Measurements from ENCODE around the gene ADGRG6. TPM values are rescaled to one million over a fixed set of nuclear protein-coding genes. Genes with fewer than 3 reads are reported as not detected.

The ADGRG6 gene
- total RNA-seq, 1 experiment from 2014 or later = 98.7 TPM

DNA sequence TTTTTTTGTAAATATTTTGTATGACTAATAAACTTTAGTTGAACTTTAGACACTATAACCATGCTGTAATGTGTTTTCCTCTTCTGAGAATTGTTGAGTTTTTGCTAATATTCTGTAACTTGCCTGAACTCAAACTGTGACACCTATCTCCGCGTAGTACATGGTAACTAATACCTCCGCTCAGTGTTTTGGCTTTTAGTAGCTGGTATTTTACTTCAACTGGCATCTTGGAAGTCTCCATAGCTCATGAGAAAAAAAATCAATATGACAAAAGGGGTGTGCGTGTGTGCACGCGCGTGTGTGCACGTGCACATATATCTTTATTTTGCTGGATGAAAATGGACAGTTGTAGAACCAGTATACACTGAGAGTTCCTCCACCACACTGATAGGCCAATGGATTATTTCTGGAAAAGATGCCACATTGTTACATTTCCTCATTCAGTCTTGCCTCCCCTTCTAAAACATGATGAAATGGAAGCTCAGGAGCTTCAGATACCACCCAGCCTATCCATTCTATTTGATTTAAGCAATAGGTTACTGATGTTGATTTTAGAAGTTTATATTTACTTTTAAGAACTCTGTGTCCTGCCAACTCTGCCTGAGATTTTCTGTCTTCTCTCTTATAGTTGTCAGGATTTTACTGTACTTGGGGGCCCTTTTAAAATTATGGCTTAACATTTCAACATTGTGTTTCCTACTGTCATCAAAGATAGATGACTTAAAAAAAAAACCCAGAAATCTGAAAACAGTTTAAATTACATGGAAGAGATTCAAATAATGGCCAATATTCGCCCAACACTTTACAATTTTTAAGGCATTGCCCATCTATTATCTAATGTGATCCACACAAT, 16.3 kb upstream of the ADGRG6 start:
- peaks cover 7% of the 10 kb centered on the region for H3K36me3 Mint-ChIP-seq (ENCODE audit: insufficient read depth, unreplicated experiment)
- H3K27ac Mint-ChIP-seq (ENCODE audit: unreplicated experiment) = no peak overlapping the region
- POLR2A ChIA-PET = no interaction called here
- no peaks in the 10 kb centered on the region for H3K27me3 ChIP-seq (replicated peaks; ENCODE audit: control insufficient read depth, insufficient read depth, low read length)
- peaks cover 7% of the 10 kb centered on the region for H3K4me1 Mint-ChIP-seq (ENCODE audit: low read depth, unreplicated experiment)
- no peak for DNase-seq
- intact Hi-C loops (cut with micrococcal nuclease; ENCODE audit: unreplicated experiment) = no loop called here
- H3K27me3 Mint-ChIP-seq (ENCODE audit: insufficient read depth, unreplicated experiment) = no peaks in the 10 kb centered on the region
- no peaks in the 10 kb centered on the region for H3K36me3 ChIP-seq (ENCODE audit: control insufficient read depth, insufficient read depth, low read length)
- CTCF ChIA-PET = no interaction called here
- no TSS peak for BruUV-seq (replicated peaks)
- no peaks in the 10 kb centered on the region for H3K9me3 ChIP-seq
- H3K4me1 ChIP-seq = peaks cover 2% of the 10 kb centered on the region
- TF ChIP-seq CTCF (IDR thresholded peaks at IDR 0.05; ENCODE audit: insufficient read depth in 1 of 2, low read depth in 1 of 2, low read length in 1 of 2, severe bottlenecking in 1 of 2, unreplicated experiment in 1 of 2) = no peak
- no peak overlapping the region for H3K4me3 Mint-ChIP-seq (ENCODE audit: unreplicated experiment)
- no peak overlapping the region for H3K4me3 ChIP-seq (ENCODE audit: low read depth, low read length)
- no peaks in the 10 kb centered on the region for H3K9me3 Mint-ChIP-seq (ENCODE audit: unreplicated experiment)

DNA sequence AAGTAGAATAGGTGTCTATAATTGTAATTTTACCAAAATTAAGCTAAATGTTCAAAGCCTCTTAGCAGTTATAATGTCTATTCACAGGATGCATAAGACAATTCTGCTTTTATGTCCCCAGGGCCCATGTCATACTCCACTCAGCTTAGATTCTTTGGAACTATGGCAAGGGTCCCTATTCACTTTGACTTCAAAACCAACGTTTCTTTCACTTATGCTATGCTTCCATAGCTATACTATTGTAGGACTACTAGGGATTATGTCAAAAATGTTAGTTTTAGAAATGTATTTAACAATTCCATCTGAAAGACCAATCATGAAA, 15.8 kb upstream of the ADGRG6 start:
- Mint-ChIP-seq H3K27me3 (ENCODE audit: insufficient read depth, unreplicated experiment) (no peaks in the 10 kb centered on the region), H3K4me3 (ENCODE audit: unreplicated experiment) (no peak overlapping the region), H3K4me1 (ENCODE audit: low read depth, unreplicated experiment) (peaks cover 9% of the 10 kb centered on the region), H3K27ac (ENCODE audit: unreplicated experiment) (no peak overlapping the region), H3K36me3 (ENCODE audit: insufficient read depth, unreplicated experiment) (peaks cover 7% of the 10 kb centered on the region), H3K9me3 (ENCODE audit: unreplicated experiment) (no peaks in the 10 kb centered on the region)
- no TSS peak for BruUV-seq (replicated peaks)
- DNase-seq = no peak
- intact Hi-C loops (cut with micrococcal nuclease; ENCODE audit: unreplicated experiment) = no loop called here
- POLR2A ChIA-PET = no interaction called here
- no peaks in the 10 kb centered on the region for H3K9me3 ChIP-seq
- no peak for TF ChIP-seq CTCF (IDR thresholded peaks at IDR 0.05; ENCODE audit: insufficient read depth in 1 of 2, low read depth in 1 of 2, low read length in 1 of 2, severe bottlenecking in 1 of 2, unreplicated experiment in 1 of 2)
- H3K4me1 ChIP-seq = peaks cover 4% of the 10 kb centered on the region
- no peaks in the 10 kb centered on the region for H3K27me3 ChIP-seq (replicated peaks; ENCODE audit: control insufficient read depth, insufficient read depth, low read length)
- CTCF ChIA-PET = no interaction called here
- H3K36me3 ChIP-seq (ENCODE audit: control insufficient read depth, insufficient read depth, low read length) = no peaks in the 10 kb centered on the region
- H3K4me3 ChIP-seq (ENCODE audit: low read depth, low read length) = no peak overlapping the region

GRCh38 chr6:142289687-142290086, 12.1 kb upstream of the ADGRG6 start:
- intact Hi-C loops (cut with micrococcal nuclease; ENCODE audit: unreplicated experiment) = loop anchor here (1.0 kb wide), 1 partner anchor 9 kb away; no protein-coding TSS in a partner anchor
- H3K4me1 ChIP-seq = peaks cover 29% of the 10 kb centered on the region
- BruUV-seq (replicated peaks) = no TSS peak

More at GRCh38 chr6:142289687-142290086, 12.1 kb upstream of the ADGRG6 start:
- no peak overlapping the region for H3K27ac Mint-ChIP-seq (ENCODE audit: unreplicated experiment)
- peaks cover 18% of the 10 kb centered on the region for H3K9me3 Mint-ChIP-seq (ENCODE audit: unreplicated experiment)
- no peaks in the 10 kb centered on the region for H3K27me3 Mint-ChIP-seq (ENCODE audit: insufficient read depth, unreplicated experiment)
- no peak for TF ChIP-seq CTCF (IDR thresholded peaks at IDR 0.05; ENCODE audit: insufficient read depth in 1 of 2, low read depth in 1 of 2, low read length in 1 of 2, severe bottlenecking in 1 of 2, unreplicated experiment in 1 of 2)
- peaks cover 38% of the 10 kb centered on the region for H3K4me1 Mint-ChIP-seq (ENCODE audit: low read depth, unreplicated experiment)
- no peak overlapping the region for H3K4me3 ChIP-seq (ENCODE audit: low read depth, low read length)
- no peaks in the 10 kb centered on the region for H3K9me3 ChIP-seq
- ChIA-PET CTCF (no interaction called here), POLR2A (no interaction called here)
- no peak overlapping the region for H3K4me3 Mint-ChIP-seq (ENCODE audit: unreplicated experiment)
- H3K36me3 Mint-ChIP-seq (ENCODE audit: insufficient read depth, unreplicated experiment) = peaks cover 13% of the 10 kb centered on the region
- no peaks in the 10 kb centered on the region for H3K36me3 ChIP-seq (ENCODE audit: control insufficient read depth, insufficient read depth, low read length)
- no peaks in the 10 kb centered on the region for H3K27me3 ChIP-seq (replicated peaks; ENCODE audit: control insufficient read depth, insufficient read depth, low read length)
- no peak for DNase-seq

Measured in Caco-2 (cell line).